Loucy (cell line): ENCODE results near the gene DCK.

Experiments
- H2AFZ ChIP-seq: fragments of 200-600 bp; sonication (generic); 2 replicates; pipeline ENCODE4 v1.6.0; 2016; ENCODE audit warnings: antibody characterized with exemption, mild to moderate bottlenecking, low read length, moderate library complexity
- H3F3A ChIP-seq: fragments of 200-600 bp; 2 replicates; pipeline ENCODE4 v1.6.0; 2016; ENCODE audit warnings: antibody characterized with exemption, low read depth, mild to moderate bottlenecking
- H3K27me3 ChIP-seq: fragments of 200-600 bp; sonication (generic); 2 replicates; pipeline ENCODE4 v1.6.1; 2014; ENCODE audit warnings: low read length, mild to moderate bottlenecking; ENCODE audit not compliant: insufficient read depth, poor library complexity, severe bottlenecking
- H3K36me3 ChIP-seq: fragments of 200-600 bp; sonication (generic); 2 replicates; pipeline ENCODE4 v1.6.1; 2016; ENCODE audit warnings: low read length; ENCODE audit not compliant: insufficient read depth
- H3K4me1 ChIP-seq: fragments of 200-600 bp; sonication (generic); 2 replicates; pipeline ENCODE4 v1.5.1; 2014; ENCODE audit warnings: low read length, mild to moderate bottlenecking; ENCODE audit not compliant: insufficient read depth, poor library complexity, severe bottlenecking
- H3K4me2 ChIP-seq: fragments of 200-600 bp; sonication (generic); 2 replicates; pipeline ENCODE4 v1.6.0; 2014; ENCODE audit warnings: antibody characterized with exemption, low read length, low read depth, mild to moderate bottlenecking; ENCODE audit not compliant: poor library complexity, severe bottlenecking
- H3K4me3 ChIP-seq: fragments of 200-600 bp; sonication (generic); 2 replicates; pipeline ENCODE4 v1.5.1; 2014; ENCODE audit warnings: low read length, mild to moderate bottlenecking, mixed read lengths; ENCODE audit not compliant: poor library complexity, severe bottlenecking
- H3K79me2 ChIP-seq: fragments of 200-600 bp; sonication (generic); 2 replicates; pipeline ENCODE4 v1.6.1; 2014; ENCODE audit warnings: low read length; ENCODE audit not compliant: insufficient read depth
- H3K9ac ChIP-seq: fragments of 200-600 bp; sonication (generic); 2 replicates; pipeline ENCODE4 v1.6.0; 2014; ENCODE audit warnings: mild to moderate bottlenecking, low read depth, low read length, moderate library complexity; ENCODE audit not compliant: poor library complexity, severe bottlenecking
- H3K9me2 ChIP-seq: fragments of 200-600 bp; sonication (generic); replicated peaks from 2 replicates; pipeline ENCODE4 v1.6.1; 2016; ENCODE audit warnings: low read depth, low read length, mixed read lengths
- H3K9me3 ChIP-seq: fragments of 200-600 bp; sonication (generic); 2 replicates; pipeline ENCODE4 v1.6.1; 2014; ENCODE audit warnings: mild to moderate bottlenecking, antibody characterized with exemption, low read length, low read depth; ENCODE audit not compliant: insufficient read depth
- H4K20me1 ChIP-seq: fragments of 200-600 bp; sonication (generic); 2 replicates; pipeline ENCODE4 v1.6.0; 2014; ENCODE audit warnings: antibody characterized with exemption, low read length, mild to moderate bottlenecking; ENCODE audit not compliant: insufficient read depth, poor library complexity, severe bottlenecking
- CTCF ChIP-seq: fragments of 200-600 bp; sonication (generic); conservative IDR thresholded peaks from 2 replicates; pipeline ENCODE4 v1.5.1; 2014; ENCODE audit warnings: mild to moderate bottlenecking, antibody characterized with exemption, low read length
- EZH2phosphoT487 ChIP-seq: fragments of 200-600 bp; IDR thresholded peaks from 2 replicates; pipeline ENCODE4 v1.6.1; 2018; ENCODE audit warnings: antibody characterized with exemption, mild to moderate bottlenecking, moderate library complexity, borderline replicate concordance

The DCK gene

GRCh38 chr4:70984106-70984505 is 9.3 kb upstream of the DCK start:
- no peak overlapping the region for H2AFZ ChIP-seq
- peaks cover 16% of the 10 kb centered on the region for H3K36me3 ChIP-seq
- no peak overlapping the region for H3K4me2 ChIP-seq
- H3K79me2 ChIP-seq: no peaks in the 10 kb centered on the region
- H3K9ac ChIP-seq: no peak overlapping the region
- no peaks in the 10 kb centered on the region for H3K9me3 ChIP-seq
- TF ChIP-seq CTCF (no peak), EZH2phosphoT487 (no peak)
- no peaks in the 10 kb centered on the region for H3F3A ChIP-seq
- no peak overlapping the region for H3K4me3 ChIP-seq
- no peaks in the 10 kb centered on the region for H3K4me1 ChIP-seq
- H3K9me2 ChIP-seq: no peaks in the 10 kb centered on the region
- H4K20me1 ChIP-seq: no peaks in the 10 kb centered on the region
- H3K27me3 ChIP-seq: no peaks in the 10 kb centered on the region

GRCh38 chr4:70984589-70984988 is 8.9 kb upstream of the DCK start:
- peaks cover 11% of the 10 kb centered on the region for H3K36me3 ChIP-seq
- no peaks in the 10 kb centered on the region for H3K9me2 ChIP-seq
- H3K4me1 ChIP-seq: no peaks in the 10 kb centered on the region
- H3K27me3 ChIP-seq: no peaks in the 10 kb centered on the region
- no peak overlapping the region for H2AFZ ChIP-seq
- H3K4me3 ChIP-seq: no peak overlapping the region
- no peak overlapping the region for H3K4me2 ChIP-seq
- no peaks in the 10 kb centered on the region for H3F3A ChIP-seq
- no peak for TF ChIP-seq EZH2phosphoT487
- TF ChIP-seq CTCF: peak; percentile 35
- H3K9ac ChIP-seq: no peak overlapping the region
- H4K20me1 ChIP-seq: no peaks in the 10 kb centered on the region
- H3K9me3 ChIP-seq: no peaks in the 10 kb centered on the region
- H3K79me2 ChIP-seq: no peaks in the 10 kb centered on the region

- H3K4me2 ChIP-seq: peak overlapping the region; percentile 81
- H3K36me3 ChIP-seq: no peaks in the 10 kb centered on the region
- H3K4me3 ChIP-seq: no peak overlapping the region
- no peaks in the 10 kb centered on the region for H3F3A ChIP-seq
- H3K9me3 ChIP-seq: no peaks in the 10 kb centered on the region
- H3K79me2 ChIP-seq: peaks cover 31% of the 10 kb centered on the region
- no peak overlapping the region for H3K9ac ChIP-seq
- no peaks in the 10 kb centered on the region for H3K9me2 ChIP-seq
- peaks cover 18% of the 10 kb centered on the region for H4K20me1 ChIP-seq
- no peak overlapping the region for H2AFZ ChIP-seq
- H3K27me3 ChIP-seq: peaks cover 9% of the 10 kb centered on the region
- H3K4me1 ChIP-seq: peaks cover 35% of the 10 kb centered on the region
- TF ChIP-seq CTCF (no peak), EZH2phosphoT487 (no peak)
Measured at GRCh38 chr4:70991596-70991995, 1.9 kb upstream of the DCK start.
